T-helper 1 cell treated with Interleukin-12 subunit alpha and Interleukin-12 subunit beta and Interleukin-4 antibody, amounts not matched to agents 30 μg/mL and 1 μg/mL, for 36 hours (primary cell): ENCODE measurements around the gene CCT3.

Source experiments
- H3K27ac Mint-ChIP-seq: one replicate; pipeline ENCODE4 v1.8.0; 2021; ENCODE audit warnings: mild to moderate bottlenecking, mixed read lengths
- H3K27me3 Mint-ChIP-seq: one replicate; pipeline ENCODE4 v1.8.0; 2021; ENCODE audit warnings: low read depth, mixed read lengths
- H3K36me3 Mint-ChIP-seq: one replicate; pipeline ENCODE4 v1.8.0; 2021; ENCODE audit warnings: low read depth, mixed read lengths
- H3K4me1 Mint-ChIP-seq: one replicate; pipeline ENCODE4 v1.8.0; 2021; ENCODE audit warnings: low read depth, mixed read lengths
- H3K4me3 Mint-ChIP-seq: one replicate; pipeline ENCODE4 v1.8.0; 2021; ENCODE audit warnings: mild to moderate bottlenecking, moderate library complexity, mixed read lengths
- H3K9me3 Mint-ChIP-seq: one replicate; pipeline ENCODE4 v1.8.0; 2021; ENCODE audit warnings: mixed read lengths

The CCT3 gene

GRCh38 chr1:156284112-156284511, 54.0 kb downstream of the CCT3 start, which contains the start of gene TMEM79:
Gene TMEM79, plus strand, starts transcription at chr1:156284325. Its CDS starts 902 bp downstream, at chr1:156285227.
- Mint-ChIP-seq H3K27ac (peak within 1 kb of the TSS; percentile 94), H3K4me1 (peaks cover 25% of the 10 kb centered on the region), H3K9me3 (no peaks in the 10 kb centered on the region), H3K36me3 (peaks cover 9% of the 10 kb centered on the region), H3K4me3 (peak within 1 kb of the TSS; percentile 93), H3K27me3 (no peaks in the 10 kb centered on the region)

GRCh38 chr1:156283521-156283920, 54.6 kb downstream of the CCT3 start:
- Mint-ChIP-seq H3K27ac (no peak overlapping the region), H3K4me3 (peak overlapping the region; percentile 93), H3K36me3 (peaks cover 7% of the 10 kb centered on the region), H3K27me3 (no peaks in the 10 kb centered on the region), H3K9me3 (no peaks in the 10 kb centered on the region), H3K4me1 (peaks cover 25% of the 10 kb centered on the region)

GRCh38 chr1:156282479-156283222, 55.4 kb downstream of the CCT3 start, which contains the start of gene SMG5:
Gene SMG5, minus strand, starts transcription at chr1:156282825. Its CDS starts 145 bp downstream, at chr1:156282680.
- H3K4me3 Mint-ChIP-seq, result peak within 1 kb of the TSS; percentile 93

GRCh38 chr1:156281693-156282478, 56.2 kb downstream of the CCT3 start:
- H3K27ac Mint-ChIP-seq, result peak overlapping the region; percentile 94
- peaks cover 26% of the 10 kb centered on the region for H3K4me1 Mint-ChIP-seq
- H3K36me3 Mint-ChIP-seq, result peaks cover 19% of the 10 kb centered on the region
- H3K4me3 Mint-ChIP-seq, result peak overlapping the region; percentile 93
- no peaks in the 10 kb centered on the region for H3K9me3 Mint-ChIP-seq
- H3K27me3 Mint-ChIP-seq, result no peaks in the 10 kb centered on the region

More at GRCh38 chr1:156282479-156283222, 55.4 kb downstream of the CCT3 start, which contains the start of gene SMG5:
- Mint-ChIP-seq H3K36me3 (peaks cover 15% of the 10 kb centered on the region), H3K9me3 (no peaks in the 10 kb centered on the region), H3K27me3 (no peaks in the 10 kb centered on the region), H3K27ac (peak within 1 kb of the TSS; percentile 94), H3K4me1 (peaks cover 26% of the 10 kb centered on the region)

- H3K4me3 Mint-ChIP-seq, result peak overlapping the region; percentile 93
- H3K9me3 Mint-ChIP-seq, result no peaks in the 10 kb centered on the region
- no peaks in the 10 kb centered on the region for H3K27me3 Mint-ChIP-seq
- H3K36me3 Mint-ChIP-seq, result peaks cover 19% of the 10 kb centered on the region
- peak overlapping the region; percentile 94 for H3K27ac Mint-ChIP-seq
- H3K4me1 Mint-ChIP-seq, result peaks cover 26% of the 10 kb centered on the region
Measured at GRCh38 chr1:156281281-156281680, 56.8 kb downstream of the CCT3 start.

- H3K27ac Mint-ChIP-seq, result no peak overlapping the region
- H3K4me1 Mint-ChIP-seq, result peaks cover 26% of the 10 kb centered on the region
- H3K27me3 Mint-ChIP-seq, result no peaks in the 10 kb centered on the region
- H3K9me3 Mint-ChIP-seq, result no peaks in the 10 kb centered on the region
- H3K4me3 Mint-ChIP-seq, result peak overlapping the region; percentile 3
- peaks cover 28% of the 10 kb centered on the region for H3K36me3 Mint-ChIP-seq
Measured at GRCh38 chr1:156279837-156280236, 58.3 kb downstream of the CCT3 start.

GRCh38 chr1:156276966-156277381, 61.1 kb downstream of the CCT3 start:
- Mint-ChIP-seq H3K36me3 (peaks cover 45% of the 10 kb centered on the region), H3K27me3 (no peaks in the 10 kb centered on the region), H3K4me3 (no peak overlapping the region), H3K4me1 (peaks cover 19% of the 10 kb centered on the region), H3K27ac (no peak overlapping the region), H3K9me3 (no peaks in the 10 kb centered on the region)

- Mint-ChIP-seq H3K4me3 (no peak overlapping the region), H3K27ac (no peak overlapping the region), H3K36me3 (peaks cover 48% of the 10 kb centered on the region), H3K9me3 (no peaks in the 10 kb centered on the region), H3K27me3 (no peaks in the 10 kb centered on the region), H3K4me1 (peaks cover 16% of the 10 kb centered on the region)
Measured at GRCh38 chr1:156276532-156276931, 61.6 kb downstream of the CCT3 start.

GRCh38 chr1:156270314-156270713, 67.8 kb downstream of the CCT3 start:
- Mint-ChIP-seq H3K4me3 (no peak overlapping the region), H3K4me1 (no peaks in the 10 kb centered on the region), H3K36me3 (peaks cover 62% of the 10 kb centered on the region), H3K27ac (no peak overlapping the region), H3K27me3 (no peaks in the 10 kb centered on the region), H3K9me3 (no peaks in the 10 kb centered on the region)

- Mint-ChIP-seq H3K4me3 (no peak overlapping the region), H3K4me1 (no peaks in the 10 kb centered on the region), H3K36me3 (peaks cover 59% of the 10 kb centered on the region), H3K27ac (no peak overlapping the region), H3K27me3 (no peaks in the 10 kb centered on the region), H3K9me3 (no peaks in the 10 kb centered on the region)
Measured at GRCh38 chr1:156268336-156268735, 69.8 kb downstream of the CCT3 start.

GRCh38 chr1:156266051-156266450, 72.0 kb downstream of the CCT3 start:
- no peak overlapping the region for H3K27ac Mint-ChIP-seq
- no peak overlapping the region for H3K4me3 Mint-ChIP-seq
- H3K9me3 Mint-ChIP-seq, result no peaks in the 10 kb centered on the region
- peaks cover 58% of the 10 kb centered on the region for H3K36me3 Mint-ChIP-seq
- H3K27me3 Mint-ChIP-seq, result no peaks in the 10 kb centered on the region
- H3K4me1 Mint-ChIP-seq, result peaks cover 2% of the 10 kb centered on the region

GRCh38 chr1:156263288-156263655, 74.8 kb downstream of the CCT3 start:
- peaks cover 65% of the 10 kb centered on the region for H3K36me3 Mint-ChIP-seq
- H3K9me3 Mint-ChIP-seq, result no peaks in the 10 kb centered on the region
- no peak overlapping the region for H3K4me3 Mint-ChIP-seq
- H3K27ac Mint-ChIP-seq, result no peak overlapping the region
- no peaks in the 10 kb centered on the region for H3K27me3 Mint-ChIP-seq
- H3K4me1 Mint-ChIP-seq, result peaks cover 2% of the 10 kb centered on the region

- H3K9me3 Mint-ChIP-seq, result no peaks in the 10 kb centered on the region
- no peaks in the 10 kb centered on the region for H3K27me3 Mint-ChIP-seq
- no peak overlapping the region for H3K4me3 Mint-ChIP-seq
- peaks cover 3% of the 10 kb centered on the region for H3K4me1 Mint-ChIP-seq
- peaks cover 67% of the 10 kb centered on the region for H3K36me3 Mint-ChIP-seq
- no peak overlapping the region for H3K27ac Mint-ChIP-seq
Measured at GRCh38 chr1:156262461-156263287, 75.4 kb downstream of the CCT3 start.

GRCh38 chr1:156260896-156261295, 77.2 kb downstream of the CCT3 start:
- Mint-ChIP-seq H3K27ac (no peak overlapping the region), H3K36me3 (peaks cover 59% of the 10 kb centered on the region), H3K4me1 (peaks cover 9% of the 10 kb centered on the region)

More at GRCh38 chr1:156260896-156261295, 77.2 kb downstream of the CCT3 start:
- H3K9me3 Mint-ChIP-seq, result no peaks in the 10 kb centered on the region
- H3K27me3 Mint-ChIP-seq, result no peaks in the 10 kb centered on the region
- no peak overlapping the region for H3K4me3 Mint-ChIP-seq
